Measurements from ENCODE around the gene AGL.
"Not testable (repeated sequence)": the region's sequence is repeated elsewhere in the genome, so short reads cannot be mapped to it uniquely, and the experiment has no call there.

AGL gene

GRCh38 chr1:99969729-99970621 lies 119.8 kb downstream of the AGL start, which contains the start of gene SLC35A3:
Gene SLC35A3 (plus strand): TSS chr1:99969996. CDS start chr1:99993555, 23,559 bp downstream.
- Histone ChIP-seq H3K27ac (peak within 1 kb of the TSS in 20 of 21 experiments; percentile 59 to 94 (median 88)), H3K4me3 (peak within 1 kb of the TSS; percentile 58 to 98 (median 90))

- Histone ChIP-seq H3K4me3 (peak overlapping the region; percentile 58 to 98 (median 90)), H3K27ac (peak overlapping the region in 17 of 21 experiments; percentile 59 to 94 (median 88))
Observed at GRCh38 chr1:99970713-99971255, 120.6 kb downstream of the AGL start.

GRCh38 chr1:99972066-99972465 lies 121.9 kb downstream of the AGL start:
- not testable (repeated sequence) for H3K27ac ChIP-seq, H3K4me3 ChIP-seq

Measured in skin epidermis (tissue), 12 donors.